Kidney epithelial cell (primary cell): ENCODE data around the gene VWF. TPM values are rescaled to one million over a fixed set of nuclear protein-coding genes. Genes with fewer than 3 reads are reported as not detected.

Experiments used
- DNase-seq: peaks from one replicate; pipeline ENCODE4 v3.0.0-alpha.2; 2010; ENCODE audit warnings: low read depth
- H3K27me3 ChIP-seq: 2 replicates; pipeline ENCODE4 v1.6.0; 2011; ENCODE audit warnings: low read length; ENCODE audit not compliant: control insufficient read depth, insufficient read depth
- H3K36me3 ChIP-seq: 2 replicates; pipeline ENCODE4 v1.5.1; 2011; ENCODE audit warnings: low read length; ENCODE audit not compliant: control insufficient read depth, insufficient read depth
- H3K4me3 ChIP-seq: 2 replicates; pipeline ENCODE4 v1.5.1; 2011; ENCODE audit warnings: low read depth, mild to moderate bottlenecking, control low read depth, low read length
- total RNA-seq: library from RNA; depleted of rRNA; stranded (reverse); fragments of >200 nt; gene quantifications from 2 replicates; pipeline ENCODE4 v1.2.3, GENCODE V29; 2015
- TF ChIP-seq, protein P1 (sequence below): IDR thresholded peaks from 2 replicates; pipeline ENCODE4 v1.5.1; 2011; ENCODE audit warnings: mild to moderate bottlenecking, moderate library complexity, low read length, control low read depth, inconsistent platforms; ENCODE audit not compliant: insufficient read depth, poor library complexity, severe bottlenecking

Gene VWF
- total RNA-seq, 1 donor from 2014 or later = 0.42 TPM

DNA sequence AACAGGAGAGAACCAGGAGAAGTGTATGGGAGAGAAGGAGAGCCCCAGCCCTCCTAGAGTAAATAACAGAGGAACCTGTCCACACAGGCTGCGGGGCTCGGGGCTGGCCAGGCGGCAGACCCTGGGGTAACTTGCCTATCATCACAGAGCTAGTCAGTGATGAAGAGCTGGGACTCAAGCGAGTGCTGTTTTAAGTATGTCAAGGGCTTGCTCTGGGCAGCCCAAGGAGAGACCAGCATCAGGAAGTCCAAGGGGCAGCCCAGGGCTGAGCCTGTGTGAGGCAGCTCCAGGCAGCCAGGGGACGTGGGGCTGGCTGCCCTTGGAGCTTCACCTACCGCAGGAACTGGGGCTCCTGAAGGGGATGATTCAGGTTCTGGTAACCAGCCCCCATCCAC, 10.0 kb downstream of the VWF start:
- H3K36me3 ChIP-seq = no peaks in the 10 kb centered on the region
- TF ChIP-seq, protein P1, sequence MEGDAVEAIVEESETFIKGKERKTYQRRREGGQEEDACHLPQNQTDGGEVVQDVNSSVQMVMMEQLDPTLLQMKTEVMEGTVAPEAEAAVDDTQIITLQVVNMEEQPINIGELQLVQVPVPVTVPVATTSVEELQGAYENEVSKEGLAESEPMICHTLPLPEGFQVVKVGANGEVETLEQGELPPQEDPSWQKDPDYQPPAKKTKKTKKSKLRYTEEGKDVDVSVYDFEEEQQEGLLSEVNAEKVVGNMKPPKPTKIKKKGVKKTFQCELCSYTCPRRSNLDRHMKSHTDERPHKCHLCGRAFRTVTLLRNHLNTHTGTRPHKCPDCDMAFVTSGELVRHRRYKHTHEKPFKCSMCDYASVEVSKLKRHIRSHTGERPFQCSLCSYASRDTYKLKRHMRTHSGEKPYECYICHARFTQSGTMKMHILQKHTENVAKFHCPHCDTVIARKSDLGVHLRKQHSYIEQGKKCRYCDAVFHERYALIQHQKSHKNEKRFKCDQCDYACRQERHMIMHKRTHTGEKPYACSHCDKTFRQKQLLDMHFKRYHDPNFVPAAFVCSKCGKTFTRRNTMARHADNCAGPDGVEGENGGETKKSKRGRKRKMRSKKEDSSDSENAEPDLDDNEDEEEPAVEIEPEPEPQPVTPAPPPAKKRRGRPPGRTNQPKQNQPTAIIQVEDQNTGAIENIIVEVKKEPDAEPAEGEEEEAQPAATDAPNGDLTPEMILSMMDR = no peak
- H3K4me3 ChIP-seq = no peak overlapping the region
- DNase-seq = no peak
- H3K27me3 ChIP-seq = no peaks in the 10 kb centered on the region

DNA sequence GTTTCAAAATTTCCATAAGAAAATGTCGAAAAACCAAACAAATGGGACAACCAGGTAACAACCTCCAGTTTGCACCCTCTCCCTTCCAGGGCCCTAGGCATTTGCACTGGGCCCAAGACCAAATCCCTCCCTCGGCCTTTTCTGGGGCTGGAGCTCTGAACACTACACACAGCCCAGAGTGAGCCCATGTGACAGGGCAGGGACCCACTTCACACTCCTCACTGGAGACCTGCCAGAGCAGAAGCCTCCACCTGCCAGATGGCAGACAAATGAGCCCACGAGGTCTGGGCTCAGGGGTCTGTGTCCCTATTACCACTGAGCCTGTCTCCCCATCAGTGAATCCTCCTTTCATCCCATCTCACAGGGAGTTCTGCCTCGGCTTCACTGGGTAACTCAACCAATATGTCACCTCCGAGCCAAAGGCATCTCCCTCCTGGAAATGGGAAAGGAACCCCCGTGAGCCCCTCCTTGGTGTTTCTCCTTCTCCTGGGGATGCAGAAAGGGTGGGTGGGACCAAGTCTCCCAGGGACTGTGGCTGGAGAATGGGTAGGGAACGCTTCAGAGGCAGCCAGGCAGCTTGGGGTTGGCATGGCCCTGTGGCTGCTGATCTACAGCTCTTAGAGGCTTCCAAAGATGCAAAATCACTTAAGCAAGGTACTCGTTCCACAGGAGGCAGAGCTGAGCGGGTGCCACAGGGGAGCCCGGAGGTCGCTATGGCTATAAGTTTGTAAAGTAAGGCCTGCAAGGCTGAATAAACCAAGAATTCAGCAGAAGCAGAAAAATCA, 10.6 kb downstream of the VWF start:
- DNase-seq = no peak
- H3K4me3 ChIP-seq = no peak overlapping the region
- no peaks in the 10 kb centered on the region for H3K36me3 ChIP-seq
- TF ChIP-seq, protein P1 = no peak
- H3K27me3 ChIP-seq = no peaks in the 10 kb centered on the region

GRCh38 chr12:6112004-6112403, 12.5 kb downstream of the VWF start:
- TF ChIP-seq, protein P1 = no peak
- no peaks in the 10 kb centered on the region for H3K36me3 ChIP-seq

GRCh38 chr12:6110006-6110405, 14.5 kb downstream of the VWF start:
- TF ChIP-seq, protein P1 = no peak
- no peak overlapping the region for H3K4me3 ChIP-seq
- H3K27me3 ChIP-seq = no peaks in the 10 kb centered on the region
- H3K36me3 ChIP-seq = no peaks in the 10 kb centered on the region
- no peak for DNase-seq

More at GRCh38 chr12:6112004-6112403, 12.5 kb downstream of the VWF start:
- H3K4me3 ChIP-seq = no peak overlapping the region
- no peaks in the 10 kb centered on the region for H3K27me3 ChIP-seq
- no peak for DNase-seq

- no peak overlapping the region for H3K4me3 ChIP-seq
Measured at GRCh38 chr12:6106218-6106617, 18.3 kb downstream of the VWF start.

GRCh38 chr12:6104842-6105241, 19.6 kb downstream of the VWF start:
- TF ChIP-seq, protein P1 = no peak

More at GRCh38 chr12:6106218-6106617, 18.3 kb downstream of the VWF start:
- no peaks in the 10 kb centered on the region for H3K36me3 ChIP-seq
- TF ChIP-seq, protein P1 = no peak
- DNase-seq = no peak
- H3K27me3 ChIP-seq = no peaks in the 10 kb centered on the region

More at GRCh38 chr12:6104842-6105241, 19.6 kb downstream of the VWF start:
- H3K36me3 ChIP-seq = no peaks in the 10 kb centered on the region
- no peak overlapping the region for H3K4me3 ChIP-seq
- H3K27me3 ChIP-seq = no peaks in the 10 kb centered on the region
- no peak for DNase-seq
